Upper lobe of left lung (tissue), 6 donors: Measurements from ENCODE around the gene SDHAF1. TPM values are rescaled to one million over a fixed set of nuclear protein-coding genes. Genes with fewer than 3 reads are reported as not detected.

Source experiments
- ATAC-seq, 2 donors: fragments of 200-7000 bp; cut with Tn5 transposase; one replicate each; pipeline ENCODE4 v1.9.1; 2022; ENCODE audit warnings: mild to moderate bottlenecking in 2 of 2, moderate library complexity in 2 of 2; ENCODE audit not compliant: low FRiP score in 2 of 2
- DNase-seq, 2 donors: peaks; one replicate each; pipeline ENCODE4 v3.0.0-alpha.2; 2019 to 2020
- H3K27ac ChIP-seq, 4 donors: fragments of 200-600 bp; sonication (generic); one replicate each; pipeline ENCODE4 v1.5.1; 2016 to 2019
- H3K27me3 ChIP-seq, 4 donors: fragments of 200-600 bp; sonication (generic); one replicate each; pipeline ENCODE4 v1.5.1; 2017 to 2019
- H3K36me3 ChIP-seq, 4 donors: fragments of 200-600 bp; sonication (generic); one replicate each; pipeline ENCODE4 v1.5.1; 2016 to 2019
- H3K4me1 ChIP-seq, 4 donors: fragments of 200-600 bp; sonication (generic); one replicate each; pipeline ENCODE4 v1.5.1; 2018 to 2019
- H3K4me3 ChIP-seq, 4 donors: fragments of 200-600 bp; sonication (generic); one replicate each; pipeline ENCODE4 v1.5.1; 2017 to 2019; ENCODE audit warnings: mild to moderate bottlenecking in 2 of 4, moderate library complexity in 1 of 4
- H3K9me3 ChIP-seq, 4 donors: fragments of 200-600 bp; sonication (generic); one replicate each; pipeline ENCODE4 v1.5.1; 2018 to 2019
- CTCF ChIP-seq, 6 experiments: fragments of 450-650 bp in 4 of 6; fragments of 200-600 bp in 2 of 6; sonication (generic) in 2 of 6; IDR thresholded peaks; one replicate each; pipeline ENCODE4 v1.5.1; 2016 to 2019; ENCODE audit warnings: antibody characterized with exemption in 6 of 6
- EP300 ChIP-seq, 4 donors: sonication (generic); formaldehyde crosslinking; IDR thresholded peaks; one replicate each; pipeline ENCODE4 v1.5.1; 2017; ENCODE audit warnings: antibody characterized with exemption in 4 of 4, control low read depth in 2 of 4
- POLR2A ChIP-seq, 4 donors: fragments of 450-650 bp; IDR thresholded peaks; one replicate each; pipeline ENCODE4 v1.5.1; 2016 to 2017; ENCODE audit warnings: antibody characterized with exemption in 4 of 4, mild to moderate bottlenecking in 2 of 4
- POLR2AphosphoS5 ChIP-seq, 2 donors: sonication (generic); formaldehyde crosslinking; IDR thresholded peaks; one replicate each; pipeline ENCODE4 v1.5.1; 2017; ENCODE audit warnings: antibody characterized with exemption in 2 of 2
- WGBS, 2 donors: methylation state at CpG; one replicate each; pipeline ENCODE4 v1.1.5; 2017 to 2018; 5-methylcytosine and 5-hydroxymethylcytosine counted together
- total RNA-seq, 6 donors: library from RNA; depleted of rRNA in 4 of 6; stranded (reverse); fragments of >200 nt in 4 of 6; gene quantifications; one replicate each; pipeline versions ENCODE4 v1.1.0 to v1.2.1, GENCODE V29; 2016 to 2021
- donor health status: DM: no; HTN: no; CAD: no; lungs with moderate emphysema.
- donor health status: DM: no; HTN: yes; CAD: no; lungs with severe emphysema.

Gene SDHAF1
- total RNA-seq, 6 donors from 2014 or later, result 13.6 to 41.2 (median 28.9) TPM

GRCh38 chr19:36025541-36025940 is 30.6 kb downstream of the SDHAF1 start:
- peaks cover 0 to 19% (median 9%) of the 10 kb centered on the region in 4 donors for H3K36me3 ChIP-seq
- no peaks in the 10 kb centered on the region for H3K4me1 ChIP-seq
- DNase-seq, result no peak
- no peak overlapping the region for H3K27ac ChIP-seq
- no peaks in the 10 kb centered on the region for H3K27me3 ChIP-seq
- no peak overlapping the region for H3K4me3 ChIP-seq
- WGBS, 2 donors, result 62 to 75% methylated on average over 1 of the region's 1 CpG
- H3K9me3 ChIP-seq, result no peaks in the 10 kb centered on the region
- no peak for TF ChIP-seq CTCF (IDR thresholded peaks at IDR 0.05)
- no peak for TF ChIP-seq POLR2A (IDR thresholded peaks at IDR 0.05)
- no peak for TF ChIP-seq EP300 (IDR thresholded peaks at IDR 0.05)
- TF ChIP-seq POLR2AphosphoS5 (IDR thresholded peaks at IDR 0.05), result no peak
- no peak for ATAC-seq

- WGBS, 2 donors, result 92 to 97% methylated on average over 38 to 49 of the region's 49 CpGs
- DNase-seq, result peak in 1 of 2 donors; percentile 74
- peak; percentile 15 to 31 for ATAC-seq
- H3K4me3 ChIP-seq, result no peak overlapping the region
- no peak overlapping the region for H3K27ac ChIP-seq
- H3K27me3 ChIP-seq, result no peaks in the 10 kb centered on the region
- TF ChIP-seq POLR2A (IDR thresholded peaks at IDR 0.05), result no peak
- H3K4me1 ChIP-seq, result no peaks in the 10 kb centered on the region
- peaks cover 0 to 19% (median 9%) of the 10 kb centered on the region in 4 donors for H3K36me3 ChIP-seq
- no peaks in the 10 kb centered on the region for H3K9me3 ChIP-seq
These were observed 31.3 kb downstream of the SDHAF1 start for GRCh38 chr19:36026091-36026876.

GRCh38 chr19:36027696-36028095 is 32.7 kb downstream of the SDHAF1 start:
- peaks cover 0 to 7% (median 4%) of the 10 kb centered on the region in 4 donors for H3K4me1 ChIP-seq
- H3K27me3 ChIP-seq, result peaks cover 0 to 7% (median 3%) of the 10 kb centered on the region in 4 donors
- TF ChIP-seq POLR2A (IDR thresholded peaks at IDR 0.05) (no peak), CTCF (IDR thresholded peaks at IDR 0.05) (no peak), POLR2AphosphoS5 (IDR thresholded peaks at IDR 0.05) (no peak), EP300 (IDR thresholded peaks at IDR 0.05) (no peak)
- no peaks in the 10 kb centered on the region for H3K9me3 ChIP-seq
- H3K36me3 ChIP-seq, result peaks cover 0 to 13% (median 6%) of the 10 kb centered on the region in 4 donors
- ATAC-seq (no peak), DNase-seq (no peak)
- no peak overlapping the region for H3K27ac ChIP-seq
- H3K4me3 ChIP-seq, result no peak overlapping the region
- 93 to 98% methylated on average over 6 of the region's 6 CpGs for WGBS, 2 donors

- no peak for DNase-seq
- 85 to 87% methylated on average over 10 of the region's 10 CpGs for WGBS, 2 donors
- Histone ChIP-seq H3K36me3 (peaks cover 0 to 13% (median 4%) of the 10 kb centered on the region in 4 donors), H3K27ac (no peak overlapping the region), H3K4me3 (no peak overlapping the region), H3K4me1 (peaks cover 0 to 12% (median 7%) of the 10 kb centered on the region in 4 donors), H3K9me3 (no peaks in the 10 kb centered on the region), H3K27me3 (peaks cover 0 to 7% (median 3%) of the 10 kb centered on the region in 4 donors)
- ATAC-seq, result no peak
- TF ChIP-seq POLR2A (IDR thresholded peaks at IDR 0.05) (no peak), CTCF (IDR thresholded peaks at IDR 0.05) (no peak), EP300 (IDR thresholded peaks at IDR 0.05) (no peak), POLR2AphosphoS5 (IDR thresholded peaks at IDR 0.05) (no peak)
These were observed 33.5 kb downstream of the SDHAF1 start for GRCh38 chr19:36028313-36029041.
